Occipital lobe (tissue), 2 donors: ENCODE measurements around the gene MYLIP. TPM values are rescaled to one million over a fixed set of nuclear protein-coding genes. Genes with fewer than 3 reads are reported as not detected.
"Not testable (repeated sequence)": the region's sequence is repeated elsewhere in the genome, so short reads cannot be mapped to it uniquely, and the experiment has no call there.

Source experiments
- DNase-seq: peaks from one replicate; lab custom pipeline; 2025; lab: John Stamatoyannopoulos, UW
- total RNA-seq: library from RNA; depleted of rRNA; stranded (reverse); fragments of >200 nt; gene quantifications from one replicate; pipeline ENCODE4 v1.2.3, GENCODE V29; 2014

The MYLIP gene
- total RNA-seq, 1 donor from 2014 or later: 66.6 TPM

DNA sequence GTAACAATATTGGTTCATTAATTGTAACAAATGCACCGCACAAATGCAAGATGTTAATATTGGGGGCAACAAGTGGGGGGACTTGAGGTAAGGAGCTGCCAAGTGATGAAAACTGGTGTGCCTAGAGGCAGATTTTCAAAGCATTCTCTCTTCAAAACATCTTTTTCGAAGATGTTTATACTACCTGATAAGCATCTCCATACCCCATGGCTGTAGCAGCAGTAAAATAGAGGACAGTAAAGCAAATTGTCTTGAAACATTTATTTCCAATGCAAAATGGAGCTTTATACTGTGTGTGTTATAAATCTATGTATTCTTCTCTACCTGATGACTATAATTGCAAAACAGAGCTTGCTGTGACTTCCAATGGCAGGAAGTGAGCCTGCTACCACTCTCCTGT is 42.5 kb downstream of the MYLIP start:
- no peak for DNase-seq

DNA sequence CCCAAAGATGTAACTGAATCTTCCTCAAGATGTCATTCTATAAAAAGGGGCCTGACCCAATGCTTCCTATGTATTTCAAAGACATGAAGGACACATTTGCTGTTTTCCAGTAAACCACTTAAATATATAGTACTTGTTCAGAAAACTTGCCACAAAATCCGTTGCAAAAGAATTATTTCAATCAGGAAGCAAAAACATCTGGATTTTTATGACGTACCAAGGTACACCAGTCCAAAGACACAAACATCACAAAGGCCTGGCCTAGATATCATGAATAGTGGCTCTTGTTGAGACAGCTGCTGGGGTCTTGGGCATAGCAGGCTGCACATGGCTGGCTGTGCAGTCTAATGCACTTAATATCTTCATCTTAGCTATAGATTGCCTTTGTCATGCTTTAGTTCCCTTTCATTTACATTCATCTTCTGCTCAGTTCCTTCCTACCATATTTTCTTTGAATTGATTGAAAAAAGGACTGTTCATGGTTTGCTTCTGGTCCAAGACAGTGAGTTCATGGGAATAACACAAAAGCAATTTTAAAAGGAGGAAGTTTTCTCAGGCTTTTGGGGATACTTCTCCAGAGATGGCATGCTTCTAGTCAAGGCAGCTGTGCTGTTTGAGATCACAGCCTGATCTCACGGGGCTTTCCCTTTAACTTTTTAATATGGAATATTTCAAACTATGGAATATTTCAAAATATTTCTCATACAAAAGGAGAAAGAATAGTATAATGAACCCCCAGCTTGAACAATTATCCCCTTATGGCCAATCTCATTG is 44.5 kb downstream of the MYLIP start:
- no peak for DNase-seq

DNA sequence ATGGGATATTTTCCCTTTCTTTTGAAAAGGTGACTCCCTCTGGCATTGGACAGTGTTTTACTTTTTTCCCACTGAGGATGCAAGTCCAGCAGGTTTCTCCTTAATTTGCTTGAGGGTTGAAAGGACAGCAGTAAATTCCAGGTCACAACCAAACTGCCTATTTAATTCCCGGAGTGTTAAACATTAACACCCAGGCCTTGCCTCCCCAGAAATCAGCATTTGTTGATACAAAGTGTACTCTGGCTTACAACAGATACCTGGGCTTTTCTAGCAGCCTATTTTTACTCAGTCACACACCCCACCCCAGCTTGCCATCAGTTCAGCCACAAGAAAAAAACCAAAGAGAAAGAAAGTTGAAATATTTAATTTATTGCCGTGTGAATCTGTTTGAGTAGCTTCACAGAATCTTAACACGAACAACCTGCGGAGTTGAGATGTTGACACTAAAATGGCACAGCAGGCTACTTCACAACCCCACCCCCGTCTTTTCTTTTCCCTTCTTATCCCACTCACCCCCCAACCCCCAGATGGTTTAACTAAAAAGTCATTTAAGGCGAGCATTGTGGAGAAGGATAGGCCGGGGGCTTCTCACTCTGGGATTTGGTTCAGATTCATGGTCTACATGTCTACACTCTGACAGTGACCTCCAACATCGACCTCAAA is 45.7 kb downstream of the MYLIP start:
- DNase-seq: no peak

DNA sequence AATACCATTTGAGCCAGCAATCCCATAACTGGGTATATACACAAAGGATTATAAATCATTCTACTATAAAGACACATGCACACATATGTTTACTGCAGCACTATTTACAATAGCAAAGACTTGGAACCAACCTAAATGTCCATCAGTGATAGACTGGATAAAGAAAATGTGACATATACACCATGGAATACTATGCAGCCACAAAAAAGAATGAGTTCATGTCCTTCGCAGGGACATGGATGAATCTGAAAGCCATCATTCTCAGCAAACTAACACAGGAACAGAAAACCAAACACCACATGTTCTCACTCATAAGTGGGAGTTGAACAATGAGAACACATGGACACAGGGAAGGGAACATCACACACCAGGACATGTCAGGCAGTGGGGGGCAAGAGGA is 47.7 kb downstream of the MYLIP start:
- DNase-seq: not testable (repeated sequence)

DNA sequence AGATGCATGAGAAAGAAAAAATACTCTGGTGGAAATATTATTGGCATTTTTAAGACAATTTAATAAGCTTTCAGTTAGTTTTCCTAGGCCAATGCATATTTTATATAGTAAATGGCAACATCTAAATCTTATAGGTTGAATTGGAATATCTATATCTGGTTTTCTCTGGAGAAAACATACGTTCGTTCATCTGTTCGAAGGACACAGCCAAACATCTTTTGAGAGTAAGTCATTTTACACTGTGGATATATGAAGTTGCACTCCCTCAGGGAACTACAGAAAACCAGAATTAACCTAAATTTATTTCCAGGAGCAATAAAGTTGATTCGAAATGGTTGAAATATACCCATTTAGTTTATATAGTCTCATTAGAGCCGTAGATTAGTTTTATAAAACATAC is 49.0 kb downstream of the MYLIP start:
- no peak for DNase-seq

DNA sequence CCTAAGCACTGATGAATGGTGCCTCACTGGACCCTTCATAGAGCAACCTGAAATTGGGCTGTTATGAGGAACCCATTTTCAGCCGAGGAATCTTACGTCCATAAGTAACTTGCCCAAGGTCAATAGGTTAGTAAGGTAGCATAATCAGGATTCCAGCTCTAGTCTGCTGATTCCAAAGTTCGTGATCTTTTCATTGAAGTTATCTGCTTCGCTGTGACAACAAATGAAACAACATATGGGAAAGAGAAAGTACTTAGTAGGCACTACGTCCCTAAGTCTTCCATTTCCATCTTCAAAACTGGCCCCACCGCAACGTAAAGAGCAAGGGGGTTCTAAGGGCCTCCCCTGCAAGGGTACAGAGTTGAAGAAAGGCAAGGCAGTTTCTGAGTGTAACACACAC is 49.5 kb downstream of the MYLIP start:
- DNase-seq: no peak

DNA sequence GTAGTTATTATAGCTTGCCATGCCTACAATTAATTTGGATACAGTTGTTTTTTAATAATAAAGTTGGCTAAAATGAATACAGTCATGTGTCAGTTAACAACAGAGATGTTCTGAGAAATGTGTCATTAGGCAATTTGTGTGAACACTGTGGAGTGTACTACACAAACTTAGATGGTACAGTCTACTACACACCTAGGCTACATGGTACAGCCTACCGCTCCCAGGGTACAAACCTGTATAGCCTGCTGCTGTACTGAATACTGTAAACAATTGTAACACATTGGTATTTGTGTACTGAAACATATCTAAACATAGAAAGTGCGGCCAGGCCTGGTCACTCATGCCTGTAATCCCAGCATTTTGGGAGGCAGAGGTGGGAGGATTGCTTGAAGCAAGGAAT is 50.2 kb downstream of the MYLIP start:
- DNase-seq: no peak

DNA sequence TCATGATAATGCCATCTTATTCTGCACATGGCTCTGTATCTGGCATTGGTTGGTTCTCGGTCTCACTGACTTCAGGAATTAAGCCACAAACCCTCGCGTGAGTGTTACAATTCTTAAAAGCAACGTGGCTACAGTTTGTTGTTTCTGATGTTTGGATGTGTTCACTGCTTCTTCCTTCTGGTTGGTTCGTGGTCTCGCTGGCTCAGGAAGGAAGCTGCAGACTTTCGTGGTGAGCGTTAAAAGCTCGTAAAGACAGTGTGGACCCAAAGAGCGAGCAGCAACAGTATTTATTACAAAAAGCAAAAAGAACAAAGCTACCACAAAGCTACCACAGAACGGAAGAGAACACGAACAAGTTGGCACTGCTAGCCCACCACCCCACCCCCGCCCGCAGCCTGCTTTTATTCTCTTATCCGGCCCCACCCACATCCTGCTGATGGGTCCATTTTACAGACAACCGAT is 51.1 kb downstream of the MYLIP start:
- no peak for DNase-seq

DNA sequence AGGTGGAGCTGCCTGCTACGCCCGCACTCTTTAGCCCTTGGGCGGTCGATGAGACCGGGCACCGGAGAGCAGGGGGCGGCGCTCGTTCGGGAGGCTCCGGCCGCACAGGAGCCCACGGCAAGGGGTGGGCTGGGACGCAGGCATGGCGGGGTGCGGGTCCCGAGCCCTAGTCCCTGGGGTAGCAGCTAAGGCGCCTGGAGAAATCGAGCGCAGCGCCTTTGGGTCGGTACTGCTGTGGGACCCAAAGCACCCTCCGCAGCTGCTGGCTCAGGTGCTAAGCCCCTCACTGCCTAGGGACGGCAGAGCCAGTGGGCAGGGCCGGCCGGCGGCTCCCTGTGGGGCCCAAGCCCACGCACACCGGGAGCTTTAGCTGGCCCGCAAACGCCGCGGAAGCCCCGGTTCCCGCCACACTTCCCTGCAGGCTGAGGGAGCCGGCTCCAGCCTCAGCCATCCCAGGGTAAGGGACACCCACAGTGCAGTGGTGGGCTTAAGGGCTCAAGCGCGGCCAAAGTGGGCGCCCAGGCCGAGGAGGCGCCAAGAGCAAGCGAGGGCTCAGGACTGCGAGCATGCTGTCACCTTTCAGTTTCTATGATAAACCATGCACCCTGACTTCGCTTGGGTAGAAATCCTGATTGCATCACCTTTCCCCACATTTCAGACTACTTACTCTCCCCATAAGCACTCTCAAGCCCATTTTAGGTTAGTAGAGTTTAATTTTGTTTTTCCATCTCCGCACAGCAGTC is 52.0 kb downstream of the MYLIP start:
- DNase-seq: no peak

DNA sequence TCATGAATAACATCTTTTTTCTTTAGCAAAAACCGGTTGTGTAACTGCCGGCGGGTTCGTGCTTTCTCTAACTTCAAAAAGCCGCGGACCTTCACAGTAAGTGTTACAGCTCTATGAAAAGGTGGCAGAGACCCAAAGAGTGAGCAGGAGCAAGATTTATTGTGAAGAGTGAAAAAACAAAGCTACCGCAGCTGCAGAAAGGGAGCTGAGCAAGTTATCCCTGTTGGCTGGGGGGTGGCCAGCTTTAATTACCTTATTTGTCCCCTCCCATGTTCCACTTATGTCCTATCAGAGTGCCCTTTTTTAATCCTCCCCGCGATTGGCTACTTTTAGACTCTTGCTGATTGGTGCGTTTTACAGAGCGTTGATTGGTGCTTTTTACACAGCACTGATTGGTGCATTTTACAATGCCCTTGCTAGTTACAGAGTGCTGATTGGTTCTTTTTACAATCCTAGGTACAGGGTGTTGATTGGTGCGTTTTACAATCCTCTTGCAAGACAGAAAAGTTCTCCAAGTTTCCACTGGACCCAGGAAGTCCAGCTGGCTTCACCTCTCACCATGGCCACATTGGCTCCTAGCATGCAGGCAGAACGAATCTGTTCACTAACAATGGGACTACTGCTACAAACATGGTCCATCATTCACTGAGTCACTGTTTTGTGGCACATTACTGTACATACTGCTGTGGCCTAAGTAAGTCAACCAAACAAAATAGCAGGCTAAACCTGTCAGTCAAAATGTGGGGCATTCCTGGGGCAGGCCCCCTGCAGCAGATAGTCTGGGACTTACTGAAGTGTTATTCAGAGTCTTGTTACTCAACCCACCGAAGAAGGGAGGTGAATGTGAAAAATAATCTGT is 52.8 kb downstream of the MYLIP start:
- DNase-seq: no peak

DNA sequence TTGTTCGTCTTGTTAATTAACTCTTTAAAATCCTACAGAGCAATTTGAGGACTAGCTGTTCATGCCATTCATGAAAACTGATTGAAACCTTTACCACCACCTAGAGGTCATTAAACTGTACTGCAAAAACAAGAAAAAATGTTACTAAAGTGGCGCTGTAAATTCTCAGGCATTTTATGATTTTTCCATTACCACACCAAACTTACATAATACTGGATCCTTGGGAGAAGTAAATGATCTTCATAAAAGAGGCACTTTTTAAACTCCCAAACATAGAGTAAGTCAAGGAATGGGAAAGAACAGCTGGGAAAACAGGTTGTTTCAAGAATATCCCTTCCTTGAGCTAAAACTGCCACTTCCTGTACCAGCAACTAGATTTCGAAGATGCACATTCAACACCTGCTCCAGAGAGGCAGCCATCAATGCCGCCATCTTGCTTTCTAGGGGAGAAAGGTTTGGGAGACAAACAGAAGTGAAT is 54.3 kb downstream of the MYLIP start:
- no peak for DNase-seq

DNA sequence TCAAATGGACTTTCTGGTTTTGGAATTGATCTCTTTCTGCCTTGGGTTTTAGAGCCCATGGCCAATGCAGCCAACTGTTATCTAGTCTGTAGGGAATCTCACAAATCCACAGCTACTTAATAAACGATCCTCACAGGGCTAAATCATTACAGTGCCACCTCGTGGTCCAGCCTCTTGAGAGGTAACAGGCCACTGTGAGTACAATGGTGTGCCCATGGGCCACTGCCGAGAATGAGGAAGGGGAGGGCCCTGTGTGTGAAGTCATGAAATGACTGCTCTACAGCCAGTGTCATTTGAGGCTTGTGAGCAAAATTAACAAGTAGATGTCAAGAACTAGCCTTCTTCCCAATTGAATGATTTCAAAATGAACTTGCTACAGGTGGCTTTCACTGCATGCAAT is 55.2 kb downstream of the MYLIP start:
- no peak for DNase-seq

DNA sequence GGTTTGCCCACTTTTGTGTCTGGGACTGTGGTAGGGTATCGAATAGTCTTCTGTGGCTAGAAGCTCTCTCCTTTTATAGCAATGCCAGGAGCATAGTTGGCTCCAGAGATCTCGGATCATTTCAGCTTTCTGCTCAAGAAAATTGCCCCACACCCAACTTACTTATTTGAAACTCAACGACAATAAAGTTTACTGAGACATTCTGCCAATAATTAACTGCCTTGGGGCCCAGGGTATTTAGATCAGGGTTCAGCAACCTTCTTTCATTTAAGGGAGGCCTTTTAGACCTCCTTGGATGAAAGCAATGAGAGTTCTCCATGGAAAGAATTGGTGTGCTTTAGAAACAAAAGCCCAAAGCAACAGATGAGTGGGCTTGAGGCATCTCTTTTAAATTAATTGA is 55.7 kb downstream of the MYLIP start:
- DNase-seq: no peak

DNA sequence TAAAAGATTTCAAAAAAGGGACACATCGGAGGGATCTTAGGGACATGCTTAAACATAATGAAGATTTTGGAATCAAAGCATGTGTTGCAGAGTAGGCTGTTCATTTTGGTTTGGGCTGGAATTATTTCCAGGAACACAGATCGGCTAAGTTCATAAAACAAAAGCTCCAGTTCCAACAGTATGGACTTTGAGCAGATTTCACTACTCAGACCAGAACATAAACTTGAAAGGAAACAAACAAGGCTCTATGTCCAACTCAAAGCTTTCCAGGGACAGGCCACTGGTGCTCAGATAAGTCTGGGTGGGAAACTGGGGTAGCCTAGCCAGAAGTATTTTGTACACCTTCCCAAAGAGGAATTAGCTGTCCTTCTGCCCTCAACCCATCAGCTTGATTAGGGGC is 58.3 kb downstream of the MYLIP start:
- DNase-seq: no peak

DNA sequence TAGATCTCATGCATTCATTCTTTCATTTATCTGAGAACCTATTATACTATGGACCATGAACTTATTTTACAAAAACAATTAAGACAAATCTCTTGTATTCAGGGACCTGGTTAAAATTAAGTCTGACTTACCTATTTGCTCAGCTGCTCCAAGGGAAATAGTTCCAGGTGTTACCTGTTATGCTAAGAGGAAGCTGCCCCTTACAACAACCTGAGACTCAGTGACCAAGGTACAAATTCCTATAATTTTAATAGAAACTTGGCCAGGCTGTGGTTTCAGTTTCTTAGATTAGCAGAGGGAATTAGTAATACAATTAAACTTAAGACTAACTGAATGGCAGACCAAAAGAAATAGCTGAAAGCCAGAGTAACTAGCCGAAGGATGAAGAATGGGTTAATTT is 61.3 kb downstream of the MYLIP start:
- DNase-seq: no peak

DNA sequence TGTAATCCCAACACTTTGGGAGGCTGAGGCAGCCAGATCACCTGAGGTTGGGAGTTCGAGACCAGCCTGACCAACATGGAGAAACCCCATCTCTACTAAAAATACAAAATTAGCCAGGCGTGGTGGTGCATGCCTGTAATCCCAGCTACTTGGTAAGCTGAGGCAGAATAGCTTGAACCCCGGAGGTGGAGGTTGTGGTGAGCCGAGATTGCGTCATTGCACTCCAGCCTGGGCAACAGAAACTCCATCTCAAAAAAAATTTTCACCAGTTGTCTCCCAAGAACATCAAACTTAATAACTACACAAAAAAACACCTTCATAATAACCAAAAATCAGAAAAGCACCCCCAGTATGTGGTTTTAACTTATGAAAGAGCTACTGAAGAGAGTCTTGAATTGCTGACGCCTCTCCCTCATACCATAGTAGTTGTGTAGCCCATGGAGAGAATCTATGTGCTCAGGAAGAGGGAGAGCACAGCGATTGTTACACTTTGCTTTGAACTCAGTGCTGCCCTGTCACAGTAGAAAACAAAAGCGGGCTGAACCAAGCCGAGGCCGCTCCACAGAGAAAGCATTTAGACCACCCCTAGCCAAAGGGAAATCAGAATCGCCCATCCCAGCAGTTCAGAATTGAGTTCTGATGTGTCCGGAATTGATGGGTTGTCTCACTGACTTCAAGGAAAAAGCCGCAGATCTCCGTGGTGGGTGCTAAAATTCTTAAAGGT is 67.5 kb downstream of the MYLIP start:
- no peak for DNase-seq

DNA sequence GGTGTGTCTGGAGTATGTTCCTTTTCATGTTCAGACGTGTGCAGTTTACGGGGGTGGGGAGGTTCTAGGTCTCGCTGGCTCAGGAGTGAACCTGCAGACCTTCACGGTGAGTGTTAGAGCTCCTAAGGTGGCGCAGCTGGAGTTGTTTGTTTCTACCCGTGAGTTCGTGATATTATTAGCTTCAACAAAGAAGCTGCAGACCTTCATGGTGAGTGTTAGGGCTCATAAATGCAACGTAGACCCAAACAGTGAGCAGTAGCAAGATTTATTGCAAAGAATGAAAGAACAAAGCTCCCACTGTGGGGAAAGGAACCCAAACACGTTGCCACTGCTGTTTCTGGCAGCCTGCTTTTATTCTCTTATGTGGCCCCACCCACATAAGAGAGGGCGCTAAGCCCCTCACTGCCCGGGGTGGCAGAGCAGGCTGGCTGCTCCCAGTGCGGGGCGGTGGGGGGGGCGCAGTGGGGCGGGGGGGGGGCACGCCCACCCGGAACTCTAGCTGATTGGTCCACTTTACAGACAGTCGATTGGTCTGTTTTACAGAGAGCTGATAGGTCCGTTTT is 68.2 kb downstream of the MYLIP start:
- no peak for DNase-seq
